HS-5 (cell line): ENCODE measurements around the gene MACROD2.

Experiments
- DNase-seq: peaks from one replicate; pipeline ENCODE4 v3.0.0-alpha.2; 2012; ENCODE audit warnings: low read depth

MACROD2 gene

DNA sequence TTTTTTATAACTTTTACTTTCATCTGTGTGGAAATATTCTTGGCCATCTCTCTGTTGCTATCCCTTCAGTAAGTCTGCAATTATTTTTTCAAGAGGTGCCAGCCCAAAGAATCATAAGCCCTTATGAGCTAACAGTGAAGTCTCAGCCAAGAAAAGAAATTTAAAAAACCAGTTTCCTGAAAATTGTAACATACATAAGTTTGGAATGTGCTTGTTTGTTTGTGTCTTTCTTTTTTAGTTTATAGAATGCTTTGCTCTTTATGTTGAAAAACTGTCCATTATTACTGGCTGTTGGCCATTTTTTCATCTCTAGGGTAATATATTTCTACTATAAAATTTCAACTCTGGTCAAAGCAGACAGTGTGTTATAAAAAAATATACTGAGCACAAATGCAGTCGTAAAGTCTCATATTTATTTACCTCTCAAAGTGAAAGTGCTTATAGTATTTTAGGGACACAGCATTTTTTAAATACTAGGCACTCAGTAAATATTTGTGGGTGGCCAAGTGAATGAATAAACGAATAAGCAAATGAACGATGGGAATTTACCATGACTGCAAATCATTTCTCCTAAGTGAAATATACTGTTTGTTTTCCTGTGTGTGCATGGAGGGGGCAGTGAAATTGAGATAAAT lies 1918.2 kb downstream of the MACROD2 start:
- no peak for DNase-seq

DNA sequence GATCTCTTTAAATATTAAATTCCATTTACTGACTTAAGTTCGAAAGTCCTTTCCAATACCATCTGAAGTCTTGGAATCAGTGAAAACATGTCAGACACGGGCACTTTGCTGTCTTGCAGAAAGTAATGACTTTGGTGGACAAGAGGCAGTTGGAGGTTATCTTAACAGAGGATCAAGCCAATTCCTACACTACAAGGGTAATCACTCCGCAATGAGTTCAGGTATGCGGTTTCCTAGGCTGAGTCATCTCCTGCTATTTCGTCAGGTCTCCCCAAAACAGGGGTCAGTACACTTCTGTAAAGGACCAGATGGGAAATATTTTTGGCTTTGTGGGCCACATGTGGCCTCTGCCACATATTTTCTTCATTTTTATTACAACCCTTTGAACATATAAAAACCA lies 1921.3 kb downstream of the MACROD2 start:
- no peak for DNase-seq

DNA sequence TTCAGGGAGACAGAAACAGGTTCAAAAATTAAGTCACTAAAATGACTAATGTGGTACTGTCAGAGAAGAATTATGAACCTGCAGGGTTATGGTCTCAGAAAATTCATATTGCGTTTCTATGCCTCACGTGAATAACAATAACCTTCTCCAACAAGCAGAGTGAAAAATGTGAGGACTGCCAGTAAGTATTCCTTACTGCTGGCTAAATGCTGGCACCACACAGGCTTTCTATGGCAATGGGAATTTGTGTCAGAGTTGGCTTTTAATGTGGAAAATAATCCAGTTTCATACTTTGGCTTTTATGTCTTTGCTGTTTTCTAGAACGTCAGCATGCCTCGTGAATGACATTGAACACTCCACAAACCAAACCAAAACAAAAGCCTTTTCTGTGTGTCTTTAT lies 1922.0 kb downstream of the MACROD2 start:
- no peak for DNase-seq

DNA sequence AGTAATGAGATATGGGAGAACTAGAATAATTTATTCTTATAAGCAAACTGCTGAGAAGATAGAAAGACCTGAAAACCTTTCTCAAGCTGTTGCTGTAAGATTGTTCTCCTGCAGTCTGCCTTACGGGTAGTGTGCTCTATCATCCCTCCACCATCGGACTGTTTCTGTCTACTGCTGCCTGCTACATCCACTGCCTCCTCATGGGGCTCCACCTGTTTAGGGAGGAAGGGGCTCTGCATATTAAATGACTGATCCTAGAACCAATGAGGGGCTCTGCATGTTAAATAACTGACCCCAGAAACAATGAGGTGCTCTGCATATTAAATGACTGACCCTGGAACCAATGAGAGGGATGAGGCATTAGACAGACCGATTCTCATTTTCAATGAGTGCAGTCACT lies 1923.3 kb downstream of the MACROD2 start:
- no peak for DNase-seq

DNA sequence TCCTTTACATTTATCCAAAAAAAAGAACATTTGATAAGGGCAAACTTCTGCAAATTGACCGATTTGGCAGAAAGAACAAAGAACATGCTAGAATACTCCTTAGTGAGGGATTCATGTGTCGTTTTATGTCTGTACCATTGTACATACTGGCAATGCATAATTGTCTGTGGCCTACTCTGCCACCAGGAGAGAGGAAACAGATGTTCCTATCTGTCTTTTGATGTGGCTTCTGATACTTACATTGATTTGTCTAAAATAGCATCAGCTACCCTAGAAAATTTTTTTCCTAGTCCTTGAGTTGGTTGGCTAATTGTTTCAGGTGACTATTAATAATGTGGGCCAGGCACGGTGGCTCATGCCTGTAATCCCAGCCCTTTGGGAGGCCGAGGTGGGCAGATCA lies 1923.8 kb downstream of the MACROD2 start:
- no peak for DNase-seq

DNA sequence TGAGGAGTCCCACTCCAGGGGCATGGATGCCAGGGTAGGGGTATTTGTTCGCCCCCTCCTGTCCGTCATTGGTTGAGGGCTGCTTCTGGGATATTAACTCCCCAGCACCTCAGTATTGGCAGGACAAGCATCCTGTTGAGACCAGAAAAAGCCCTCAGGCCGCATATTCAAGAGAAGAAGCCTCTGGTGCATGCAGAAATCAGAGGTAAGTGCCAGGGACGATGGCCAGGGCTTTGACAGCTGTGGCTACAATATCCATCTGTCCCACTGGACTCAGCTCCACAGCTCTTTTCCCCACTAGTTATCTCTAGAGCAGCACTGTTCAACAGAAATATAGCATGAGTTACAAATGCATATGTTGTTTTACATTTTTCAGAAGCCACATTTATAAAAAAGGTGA lies 1926.6 kb downstream of the MACROD2 start:
- DNase-seq = no peak

DNA sequence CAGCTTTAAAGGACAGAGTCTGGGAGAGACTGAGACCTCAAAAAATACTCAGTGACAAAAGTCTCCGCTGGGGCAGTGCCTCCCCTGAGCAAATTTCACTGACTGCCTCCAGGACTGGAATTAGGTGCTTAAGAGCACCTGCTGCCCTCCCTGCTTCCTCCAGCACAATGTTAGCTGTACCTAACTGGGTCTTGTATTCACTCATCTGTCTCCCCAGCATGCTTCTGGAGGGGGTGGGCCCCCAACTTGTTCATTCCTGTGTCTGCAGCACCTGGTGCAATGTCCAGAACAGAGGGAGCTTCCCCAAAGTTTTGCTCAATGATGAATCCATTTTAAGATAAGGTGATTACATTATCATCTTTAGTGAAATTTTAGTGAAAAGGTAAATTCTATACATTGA lies 1927.2 kb downstream of the MACROD2 start:
- DNase-seq = no peak

DNA sequence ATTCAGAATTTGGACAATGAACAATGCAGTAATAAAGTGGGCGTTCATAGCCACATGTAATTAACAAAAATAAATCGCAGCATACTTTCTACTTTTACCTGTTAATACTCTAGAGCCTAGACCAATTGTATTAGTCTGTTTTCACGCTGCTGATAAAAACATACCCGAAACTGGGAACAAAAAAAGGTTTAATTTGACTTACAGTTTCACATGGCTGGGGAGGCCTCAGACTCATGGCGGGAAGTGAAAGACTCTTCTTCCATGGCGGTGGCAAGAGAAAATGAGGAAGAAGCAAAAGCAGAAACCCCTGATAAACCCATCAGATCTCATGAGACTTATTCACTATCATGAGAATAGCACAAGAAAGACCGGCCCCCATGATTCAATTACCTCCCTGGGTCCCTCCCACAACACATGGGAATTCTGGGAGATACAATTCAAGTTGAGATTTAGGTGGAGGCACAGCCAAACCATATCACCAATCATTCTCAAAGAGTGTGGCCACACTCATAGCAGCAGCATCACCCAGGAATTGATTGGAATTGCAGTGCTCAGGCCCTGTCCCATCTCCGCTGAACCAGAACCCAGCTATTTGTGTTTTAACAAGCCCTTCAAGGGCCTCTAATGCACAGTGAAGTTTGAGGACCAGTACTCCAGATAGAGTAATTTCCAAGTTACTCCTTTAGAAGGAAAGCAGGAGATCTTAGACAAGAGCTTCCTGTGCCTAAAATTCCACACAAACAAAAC lies 1927.9 kb downstream of the MACROD2 start:
- no peak for DNase-seq

DNA sequence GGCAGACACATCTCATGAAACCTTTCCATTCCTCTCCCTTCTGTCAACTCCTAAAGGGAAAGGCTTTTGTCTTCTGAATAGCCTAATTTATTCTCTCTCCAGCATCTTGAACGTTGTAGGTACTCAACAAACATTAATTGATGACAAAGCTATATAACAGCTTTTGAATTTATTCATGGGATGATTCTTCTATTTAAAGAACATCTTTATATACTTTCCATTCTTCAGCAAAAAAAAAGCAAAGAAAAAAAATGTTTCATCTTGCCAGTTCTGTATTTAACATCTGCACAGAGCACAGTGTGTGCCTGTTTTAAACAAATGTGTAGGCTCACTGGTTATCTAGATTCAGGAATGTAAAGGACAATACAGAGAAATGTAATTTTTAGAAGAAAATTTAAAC lies 1929.2 kb downstream of the MACROD2 start:
- DNase-seq = no peak

DNA sequence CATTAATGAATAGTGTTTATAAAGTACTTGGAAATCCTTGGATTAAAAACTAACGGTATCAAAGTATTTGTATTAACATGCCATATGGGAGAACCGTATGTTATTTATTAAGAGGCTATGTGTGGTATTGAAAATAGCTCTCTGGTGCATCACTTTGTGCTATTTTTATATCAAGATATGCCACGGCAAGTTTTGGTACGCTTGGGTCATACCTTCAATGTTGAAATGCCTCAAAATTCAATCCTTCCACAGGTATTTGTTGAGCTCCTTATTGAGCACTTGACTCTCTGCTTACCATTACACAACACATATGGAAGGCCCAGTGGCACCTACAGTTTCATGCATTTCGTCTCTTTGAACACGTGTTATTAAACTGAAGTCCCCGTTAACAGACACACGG lies 1930.1 kb downstream of the MACROD2 start:
- no peak for DNase-seq

DNA sequence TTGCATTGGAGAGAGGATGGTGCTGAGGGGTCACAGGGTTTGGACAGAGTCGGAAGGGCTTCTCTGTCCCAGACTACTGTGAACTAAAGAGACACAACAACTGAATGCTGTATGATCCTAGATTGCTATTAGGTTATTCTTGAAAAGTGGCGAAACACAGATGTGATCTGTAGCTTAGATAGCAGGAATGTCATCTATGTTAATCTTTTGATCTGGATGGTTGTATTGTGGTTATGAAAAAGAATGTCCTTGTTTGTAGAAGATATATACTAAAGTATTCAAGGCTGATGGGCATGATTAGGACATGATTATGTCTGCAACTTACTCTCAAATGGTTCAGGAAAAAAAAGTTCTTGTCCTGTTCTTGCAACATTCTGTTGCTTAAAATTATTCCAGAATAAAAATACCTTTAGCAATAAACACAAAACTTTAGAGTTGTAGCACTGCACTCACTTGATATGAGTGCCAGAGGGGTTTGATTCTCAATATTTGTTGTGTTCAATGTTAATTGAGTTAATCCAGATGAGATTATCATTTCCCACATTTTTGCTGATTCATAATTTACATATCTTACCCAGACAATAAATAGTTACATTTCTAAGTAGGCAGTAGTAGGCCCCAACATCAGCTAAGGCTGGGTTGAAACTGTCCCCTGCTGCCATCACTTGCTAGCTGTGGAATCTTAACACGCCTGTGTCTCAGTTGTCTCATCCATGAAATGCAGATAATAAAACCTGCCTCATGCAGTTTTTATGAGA lies 1932.8 kb downstream of the MACROD2 start:
- no peak for DNase-seq

DNA sequence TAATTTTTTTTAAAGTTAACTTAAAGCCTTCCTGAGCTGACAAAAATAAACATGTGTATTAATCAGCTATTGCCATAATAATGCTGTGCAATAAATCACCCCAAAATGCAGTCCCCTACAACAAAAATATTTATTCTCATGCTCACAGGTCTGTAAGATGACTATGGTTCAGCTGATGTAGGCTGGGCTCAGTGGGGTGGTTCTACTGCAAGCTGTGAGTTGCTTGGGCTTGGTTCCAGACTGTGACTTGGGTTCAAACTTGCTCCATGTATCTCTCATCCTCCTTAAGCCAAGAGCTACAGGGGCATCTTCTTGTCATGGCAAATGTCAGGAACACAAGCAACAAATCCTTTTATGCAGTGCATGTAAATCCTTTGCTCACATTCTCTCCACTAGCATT lies 1933.6 kb downstream of the MACROD2 start:
- no peak for DNase-seq

DNA sequence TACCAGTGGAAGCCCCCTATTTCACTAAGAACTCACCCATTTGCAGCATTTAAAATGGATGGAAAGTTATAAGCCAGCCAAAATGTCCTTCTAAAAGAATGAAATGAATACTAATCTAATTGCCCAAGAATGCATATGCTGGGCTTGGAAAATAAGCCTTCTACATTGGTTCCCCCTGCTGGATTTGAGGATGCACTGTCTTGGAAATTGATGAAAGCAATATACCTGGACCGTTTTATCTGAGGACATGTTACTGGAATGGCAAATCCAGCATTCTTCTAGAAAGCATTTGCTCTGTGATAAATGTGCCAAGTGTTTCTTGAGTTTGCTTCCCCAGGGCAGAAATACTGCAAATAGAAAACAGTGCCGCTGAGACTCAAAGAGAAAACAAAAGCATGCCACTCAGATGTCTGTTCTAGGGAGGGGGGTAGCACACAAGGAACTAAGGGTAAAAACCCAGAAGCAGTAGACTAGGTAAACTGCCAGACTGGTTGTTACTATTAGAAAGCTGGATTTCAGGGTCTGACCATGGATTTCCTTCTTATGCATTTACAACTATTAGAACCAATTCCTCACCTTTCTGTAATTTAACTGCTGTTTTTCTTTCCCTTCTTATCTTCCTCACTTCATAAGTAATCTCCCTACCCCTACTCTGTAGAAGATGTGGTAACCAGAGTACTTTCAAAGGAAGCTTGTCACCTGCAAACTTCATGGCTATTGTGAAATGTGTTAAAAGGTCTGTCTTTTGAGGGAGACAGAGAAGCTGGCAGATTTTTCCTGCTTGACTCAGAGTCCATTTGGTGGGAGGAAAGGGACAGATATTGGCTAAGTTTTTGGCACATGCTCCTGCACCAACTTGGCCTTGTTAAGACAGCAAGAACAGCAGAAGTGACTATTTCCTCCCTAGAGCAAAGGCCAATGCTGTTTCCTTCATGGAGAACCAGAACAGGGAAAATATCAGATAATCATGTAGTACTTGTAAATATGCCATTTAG lies 1935.3 kb downstream of the MACROD2 start:
- DNase-seq = peak; percentile 64

DNA sequence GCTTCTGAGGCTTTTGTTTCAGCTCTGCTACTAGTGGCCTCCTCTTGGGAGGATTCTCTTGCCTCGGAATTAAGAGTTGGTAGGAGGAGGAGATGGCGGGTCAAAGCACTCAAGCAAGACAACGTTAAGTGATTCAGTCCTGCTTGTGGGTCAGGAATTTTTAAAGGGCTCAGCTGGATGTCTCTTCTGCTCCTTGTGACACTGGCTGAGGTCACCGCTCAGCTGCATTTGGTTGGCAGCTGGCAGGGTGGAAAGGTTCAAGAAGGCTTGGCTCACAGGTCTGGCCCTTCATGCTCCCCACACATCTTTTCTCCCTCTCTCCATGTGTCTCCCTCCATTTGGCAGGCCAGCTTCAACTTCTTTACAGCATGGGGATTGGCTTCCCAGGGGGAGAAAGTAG lies 1936.6 kb downstream of the MACROD2 start:
- no peak for DNase-seq

DNA sequence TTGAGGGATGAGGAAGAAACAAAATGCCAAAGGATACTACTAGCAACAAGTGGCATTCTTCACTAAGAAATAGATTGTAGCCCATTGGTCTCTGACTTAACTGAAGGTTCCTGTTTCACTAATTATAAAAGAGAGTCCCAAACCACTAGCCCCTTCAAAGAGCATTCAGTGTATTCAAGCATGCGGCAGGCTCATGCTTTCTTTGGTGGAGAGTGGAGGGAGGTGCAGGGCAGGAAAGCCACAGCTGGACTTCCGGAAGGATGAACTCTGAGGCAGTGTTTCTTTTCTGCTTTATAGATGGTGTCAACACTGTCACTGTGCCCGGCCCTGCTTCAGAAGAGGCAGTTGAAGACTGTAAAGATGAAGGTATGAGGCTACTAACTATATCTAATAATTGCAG lies 1941.9 kb downstream of the MACROD2 start:
- DNase-seq = no peak

DNA sequence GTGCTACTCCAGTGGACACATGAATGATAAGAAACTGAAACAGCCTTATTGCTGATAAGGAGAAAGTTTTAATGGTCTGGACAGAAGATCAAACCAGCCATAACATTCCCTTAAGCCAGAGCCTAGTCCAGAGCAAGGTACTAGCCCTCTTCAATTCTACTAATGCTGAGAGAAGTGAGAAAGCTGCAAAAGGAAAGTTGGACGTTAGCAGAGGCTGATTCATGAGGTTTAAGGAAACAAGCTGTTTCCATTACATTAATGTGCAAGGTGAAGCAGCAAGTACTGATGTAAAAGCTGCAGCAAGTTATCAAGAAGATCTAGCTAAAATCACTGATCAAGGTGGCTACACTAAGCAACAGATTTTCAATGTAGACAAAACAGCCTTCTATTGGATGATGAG lies 1943.5 kb downstream of the MACROD2 start:
- no peak for DNase-seq

DNA sequence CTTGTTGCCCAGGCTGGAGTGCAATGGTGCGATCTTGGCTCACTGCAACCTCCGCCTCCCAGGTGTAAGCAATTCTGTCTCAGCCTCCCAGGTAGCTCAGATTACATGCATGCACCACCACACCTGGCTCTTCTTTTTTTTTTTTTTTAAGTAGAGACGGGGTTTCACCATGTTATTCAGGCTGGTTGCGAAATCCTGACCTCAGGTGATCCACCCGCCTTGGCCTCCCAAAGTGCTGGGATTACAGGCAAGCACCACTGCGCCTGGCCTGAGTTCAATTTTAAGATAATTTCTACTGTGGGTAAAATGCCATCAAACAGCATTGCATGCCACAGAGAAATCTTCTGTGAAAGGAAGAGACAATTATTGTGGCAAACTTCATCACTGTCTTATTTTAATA lies 1944.8 kb downstream of the MACROD2 start:
- DNase-seq = no peak

DNA sequence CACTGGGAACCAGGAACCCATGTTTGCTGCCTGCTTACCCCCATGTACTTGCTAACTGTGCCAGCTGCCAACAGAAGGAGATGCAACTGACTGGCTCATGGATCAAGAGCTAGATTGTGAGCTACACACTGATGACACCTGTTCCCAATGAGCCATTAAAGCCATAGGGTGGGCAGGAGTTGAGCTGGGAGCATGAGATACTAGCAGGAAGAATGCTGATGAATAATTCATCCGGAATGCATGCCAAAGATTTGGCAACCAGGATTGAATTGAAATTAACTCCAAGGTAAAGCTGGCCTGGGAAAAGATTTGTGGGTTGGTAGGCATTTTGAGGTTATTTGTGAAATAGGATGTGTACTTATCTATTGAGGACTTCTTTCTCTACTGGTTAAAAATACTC lies 1946.8 kb downstream of the MACROD2 start:
- peak; percentile 68 for DNase-seq

DNA sequence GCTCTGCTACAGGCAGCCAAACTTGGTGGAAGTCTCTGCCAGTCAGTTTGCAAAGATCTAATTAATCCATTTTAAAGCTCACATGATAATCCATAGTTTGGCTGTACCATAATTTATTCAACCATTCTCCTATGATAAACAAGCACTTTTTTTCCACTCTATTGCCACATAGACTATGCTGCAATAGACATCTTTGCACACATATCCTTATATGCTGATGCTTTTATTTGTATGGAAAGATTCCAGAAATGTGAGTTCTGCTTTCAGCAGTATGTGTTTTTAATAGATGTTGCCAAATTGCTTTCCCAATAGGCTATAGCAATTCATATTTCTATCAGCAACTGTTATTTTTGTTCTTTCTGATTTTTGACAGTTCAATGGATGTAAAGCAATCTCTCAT lies 1950.0 kb downstream of the MACROD2 start:
- DNase-seq = no peak

DNA sequence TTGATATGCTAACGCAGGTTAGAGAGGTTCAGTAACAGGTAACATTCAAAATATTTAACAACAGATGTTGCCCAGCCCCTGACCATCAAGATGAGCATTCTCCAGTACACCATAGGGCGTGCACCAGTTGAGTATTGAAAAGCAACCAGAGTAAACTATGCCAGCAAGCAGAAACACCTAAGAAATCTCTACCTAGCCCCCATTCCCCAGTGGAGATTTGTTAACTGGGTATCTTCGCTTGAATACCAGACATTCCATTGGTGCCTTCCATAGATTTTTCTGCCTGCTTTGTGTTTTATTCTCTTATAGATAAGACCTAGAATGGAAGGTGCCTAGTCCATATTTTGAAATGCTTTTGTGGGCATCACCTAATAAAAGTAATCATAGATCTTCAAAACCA lies 1954.1 kb downstream of the MACROD2 start:
- DNase-seq = no peak

DNA sequence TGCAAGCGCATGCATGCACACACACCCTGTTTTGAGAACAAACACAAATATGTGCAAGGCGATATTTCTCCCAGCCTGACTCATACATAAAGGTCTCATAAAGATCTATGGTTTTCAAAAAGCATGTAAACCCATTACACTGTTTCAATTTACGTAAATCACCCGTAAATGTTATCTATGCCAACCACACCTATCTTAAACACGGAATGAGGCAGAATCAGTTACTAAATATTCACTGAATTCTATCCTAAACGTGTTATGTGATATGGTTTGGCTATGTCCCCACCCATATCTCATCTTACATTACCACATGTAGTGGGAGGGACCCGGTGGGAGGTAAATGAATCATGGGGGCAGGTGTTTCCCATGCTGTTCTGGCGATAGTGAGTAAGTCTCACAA lies 1956.3 kb downstream of the MACROD2 start:
- no peak for DNase-seq

DNA sequence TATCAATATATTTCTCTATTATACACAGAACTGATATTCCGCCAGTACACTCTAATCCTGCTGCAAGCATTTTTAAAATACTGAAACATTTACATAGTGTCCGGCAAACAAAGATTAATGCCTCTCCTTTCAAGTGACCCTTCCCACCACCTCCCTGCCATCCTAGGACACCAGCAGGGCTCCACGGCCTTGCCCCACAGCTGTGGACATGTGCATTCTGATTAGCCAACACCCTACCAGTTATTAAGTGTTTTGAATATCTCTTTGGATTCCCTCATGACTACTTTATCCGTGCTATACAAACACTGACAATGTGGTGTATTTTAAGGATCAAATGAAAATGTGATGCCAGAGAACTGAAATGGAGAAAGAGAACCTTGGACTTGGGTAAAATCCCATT lies 1962.8 kb downstream of the MACROD2 start:
- no peak for DNase-seq
